Left lobe of liver (tissue), 2 donors: ENCODE data around the gene AP3S2. TPM values are rescaled to one million over a fixed set of nuclear protein-coding genes. Genes with fewer than 3 reads are reported as not detected.
"Not testable (repeated sequence)": the region's sequence is repeated elsewhere in the genome, so short reads cannot be mapped to it uniquely, and the experiment has no call there.

ENCODE experiments used
- ATAC-seq: fragments of 200-7000 bp; cut with Tn5 transposase; one replicate; pipeline ENCODE4 v1.9.1; 2020; ENCODE audit warnings: mild to moderate bottlenecking, moderate library complexity
- DNase-seq: peaks from one replicate; pipeline ENCODE4 v3.0.0-alpha.2; 2020; ENCODE audit warnings: low spot score
- total RNA-seq: library from RNA; stranded (reverse); gene quantifications from one replicate; pipeline ENCODE4 v1.2.1, GENCODE V29; 2021
- donor health status: DM: no; HTN: no; CAD: no; lungs with moderate emphysema.
- donor health status: DM: no; HTN: yes; CAD: no.

Gene AP3S2
- total RNA-seq, 1 donor from 2014 or later: 26.4 TPM

- ATAC-seq (no peak), DNase-seq (peak; percentile 34)
These were observed 57.3 kb downstream of the AP3S2 start for GRCh38 chr15:89836267-89837133.

- no peak for DNase-seq
These were observed 58.6 kb downstream of the AP3S2 start for GRCh38 chr15:89835176-89835564.

GRCh38 chr15:89834465-89835175 is 59.2 kb downstream of the AP3S2 start:
- not testable (repeated sequence) for DNase-seq, ATAC-seq

More at GRCh38 chr15:89835176-89835564, 58.6 kb downstream of the AP3S2 start:
- ATAC-seq: no peak

GRCh38 chr15:89833966-89834365 is 59.8 kb downstream of the AP3S2 start:
- ATAC-seq: no peak

GRCh38 chr15:89830639-89831038 is 63.2 kb downstream of the AP3S2 start:
- no peak for DNase-seq

More at GRCh38 chr15:89833966-89834365, 59.8 kb downstream of the AP3S2 start:
- DNase-seq: no peak

GRCh38 chr15:89829616-89830440 is 64.0 kb downstream of the AP3S2 start:
- ATAC-seq (no peak), DNase-seq (no peak)

More at GRCh38 chr15:89830639-89831038, 63.2 kb downstream of the AP3S2 start:
- ATAC-seq: no peak

GRCh38 chr15:89829161-89829560 is 64.6 kb downstream of the AP3S2 start:
- ATAC-seq (no peak), DNase-seq (no peak)

GRCh38 chr15:89828281-89829145 is 65.3 kb downstream of the AP3S2 start:
- ATAC-seq (peak; percentile 86), DNase-seq (peak; percentile 96)

- ATAC-seq: peak; percentile 55
These were observed 66.0 kb downstream of the AP3S2 start for GRCh38 chr15:89827829-89828228.

GRCh38 chr15:89826671-89827655 is 66.8 kb downstream of the AP3S2 start:
- DNase-seq: no peak
- peak; percentile 23 for ATAC-seq

More at GRCh38 chr15:89827829-89828228, 66.0 kb downstream of the AP3S2 start:
- peak; percentile 75 for DNase-seq

- DNase-seq (no peak), ATAC-seq (no peak)
These were observed 68.4 kb downstream of the AP3S2 start for GRCh38 chr15:89825271-89825940.

- no peak for ATAC-seq
- no peak for DNase-seq
These were observed 69.3 kb downstream of the AP3S2 start for GRCh38 chr15:89824607-89824867.

- ATAC-seq: no peak
- DNase-seq: no peak
These were observed 69.8 kb downstream of the AP3S2 start for GRCh38 chr15:89823836-89824606.

GRCh38 chr15:89822951-89823711 is 70.7 kb downstream of the AP3S2 start:
- ATAC-seq (no peak), DNase-seq (no peak)

GRCh38 chr15:89822611-89822950 is 71.2 kb downstream of the AP3S2 start:
- ATAC-seq (no peak), DNase-seq (no peak)

- ATAC-seq: no peak
- no peak for DNase-seq
These were observed 71.8 kb downstream of the AP3S2 start for GRCh38 chr15:89822026-89822425.
